NCI-H2196 (cell line): ENCODE measurements around the gene BIN2.

Experiments used
- DNase-seq: peaks from one replicate; lab custom pipeline; 2025; ENCODE audit not compliant: unreplicated experiment; lab: John Stamatoyannopoulos, UW

The BIN2 gene

GRCh38 chr12:51323966-51324895, at the start of gene BIN2:
TSS of gene BIN2 (minus strand) at chr12:51324174. CDS start at chr12:51324102, 72 bp downstream.
- DNase-seq, result no peak

- no peak for DNase-seq
Observed at GRCh38 chr12:51373187-51373586, 49.2 kb upstream of the BIN2 start.

GRCh38 chr12:51372021-51372420, 48.0 kb upstream of the BIN2 start:
- DNase-seq, result no peak

GRCh38 chr12:51371295-51371953, 47.5 kb upstream of the BIN2 start:
- peak; percentile 86 for DNase-seq

GRCh38 chr12:51370667-51371066, 46.7 kb upstream of the BIN2 start:
- no peak for DNase-seq

- DNase-seq, result no peak
Observed at GRCh38 chr12:51369581-51369980, 45.6 kb upstream of the BIN2 start.

GRCh38 chr12:51368640-51369517, 44.9 kb upstream of the BIN2 start:
- DNase-seq, result peak; percentile 80

- DNase-seq, result no peak
Observed at GRCh38 chr12:51365276-51365675, 41.3 kb upstream of the BIN2 start.

- no peak for DNase-seq
Observed at GRCh38 chr12:51364001-51364400, 40.0 kb upstream of the BIN2 start.

- no peak for DNase-seq
Observed at GRCh38 chr12:51362747-51363342, 38.9 kb upstream of the BIN2 start.

GRCh38 chr12:51362307-51362706, 38.3 kb upstream of the BIN2 start:
- no peak for DNase-seq

- DNase-seq, result no peak
Observed at GRCh38 chr12:51361161-51362016, 37.4 kb upstream of the BIN2 start.

- DNase-seq, result no peak
Observed at GRCh38 chr12:51360315-51360714, 36.3 kb upstream of the BIN2 start.

- no peak for DNase-seq
Observed at GRCh38 chr12:51359851-51360250, 35.9 kb upstream of the BIN2 start.

- no peak for DNase-seq
Observed at GRCh38 chr12:51358496-51358895, 34.5 kb upstream of the BIN2 start.

- no peak for DNase-seq
Observed at GRCh38 chr12:51357374-51358047, 33.5 kb upstream of the BIN2 start.

GRCh38 chr12:51351913-51352532, 28.0 kb upstream of the BIN2 start:
- peak; percentile 56 for DNase-seq

GRCh38 chr12:51349026-51349425, 25.1 kb upstream of the BIN2 start:
- DNase-seq, result no peak

- DNase-seq, result no peak
Observed at GRCh38 chr12:51348116-51348515, 24.1 kb upstream of the BIN2 start.
